Stimulated activated CD8-positive, alpha-beta memory T cell treated with anti-CD3 and anti-CD28 coated beads, Interleukin-12 subunit alpha, Interleukin-12 subunit beta, amount 100 ng/mL, for 24 hours (primary cell): ENCODE results near the gene OGDH.

Experiments
- DNase-seq: peaks from one replicate; pipeline ENCODE4 v3.0.0-alpha.2; 2020; ENCODE audit errors: extremely low read depth

The OGDH gene

DNA sequence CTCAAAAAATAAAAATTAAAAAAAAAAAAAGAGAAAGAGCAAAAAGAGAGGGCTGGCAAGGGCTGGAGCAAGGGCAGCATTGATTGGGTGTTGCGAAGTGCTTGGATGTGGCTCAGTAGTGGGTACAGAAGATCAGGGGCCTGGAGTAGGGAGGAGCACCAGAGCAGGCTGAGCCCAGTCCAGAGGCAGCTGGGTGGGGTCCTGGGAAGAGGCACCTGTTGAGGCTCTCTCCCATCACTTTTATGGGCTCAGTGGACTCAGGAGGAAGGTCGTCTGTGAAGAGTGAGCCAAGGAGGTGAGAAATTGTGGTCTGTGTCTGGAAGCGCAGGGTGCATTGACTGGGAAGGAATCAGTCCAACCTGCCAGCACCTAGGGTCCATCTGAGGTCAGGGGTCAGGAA, 130.5 kb downstream of the OGDH start:
- no peak for DNase-seq

DNA sequence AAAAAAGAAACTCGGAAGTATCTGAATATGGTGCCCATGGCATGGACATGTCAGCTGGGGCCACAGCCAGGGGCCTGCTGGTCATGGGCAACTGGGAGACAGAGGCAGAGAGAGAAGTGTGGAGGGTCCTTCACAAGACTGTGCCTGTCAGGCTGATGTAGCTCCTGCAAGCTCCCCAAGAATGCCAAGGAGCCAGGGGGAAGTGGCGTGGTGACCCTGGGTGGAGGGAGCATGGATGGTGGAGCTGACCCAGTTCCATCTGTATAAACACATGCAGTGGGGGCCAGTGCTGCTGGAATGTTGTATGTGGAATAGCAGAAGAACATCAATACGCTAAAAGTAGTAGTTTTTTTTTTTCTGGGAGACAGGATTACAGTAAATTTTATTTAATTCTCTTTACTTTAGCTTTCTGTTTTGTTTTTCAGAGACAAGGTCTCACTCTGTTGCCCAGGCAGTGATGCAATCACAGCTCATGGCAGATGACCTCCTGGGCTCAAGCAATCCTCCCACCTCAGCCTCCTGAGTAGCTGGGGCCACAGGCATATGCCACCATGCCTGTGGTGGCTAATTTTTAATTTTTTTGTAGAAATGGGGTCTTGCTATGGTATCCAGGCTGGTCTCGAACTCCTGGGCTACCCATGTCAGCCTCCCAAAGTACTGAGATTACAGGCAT, 131.8 kb downstream of the OGDH start:
- no peak for DNase-seq

DNA sequence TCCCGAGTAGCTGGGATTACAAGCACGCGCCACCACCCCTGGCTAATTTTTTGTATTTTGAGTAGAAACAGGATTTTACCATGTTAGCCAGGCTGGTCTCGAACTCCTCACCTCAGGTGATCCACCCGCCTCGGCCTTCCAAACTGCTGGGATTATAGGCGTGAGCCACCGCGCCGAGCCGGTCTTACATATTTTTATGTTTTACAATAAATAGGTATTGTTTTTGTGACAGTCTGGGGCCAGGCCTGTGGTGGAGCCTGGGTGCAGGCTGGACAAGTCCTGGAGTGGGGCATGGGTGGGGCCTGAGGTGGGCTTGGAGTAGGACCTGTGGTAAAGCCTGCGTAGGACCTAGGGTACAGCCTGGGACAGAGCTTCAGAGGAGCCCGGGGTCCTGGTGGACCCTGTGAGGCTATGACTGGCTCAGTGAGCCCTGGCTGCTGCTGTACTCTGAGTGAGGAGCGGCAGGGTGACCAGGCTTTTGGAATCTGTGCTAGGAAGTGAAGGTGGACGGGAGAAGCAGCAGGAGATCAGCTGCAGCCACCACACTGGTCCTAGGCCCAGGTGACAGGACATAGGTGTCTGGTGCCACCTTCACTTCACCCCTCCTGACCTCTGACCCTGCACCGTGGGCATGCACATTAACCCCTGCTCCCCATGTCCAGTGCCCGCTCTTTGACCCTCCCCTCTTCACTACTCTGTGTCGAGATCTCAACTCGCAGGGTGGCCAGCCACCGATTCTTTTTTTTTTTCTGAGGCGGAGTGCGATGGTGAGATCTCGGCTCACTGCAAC, 132.6 kb downstream of the OGDH start:
- no peak for DNase-seq

DNA sequence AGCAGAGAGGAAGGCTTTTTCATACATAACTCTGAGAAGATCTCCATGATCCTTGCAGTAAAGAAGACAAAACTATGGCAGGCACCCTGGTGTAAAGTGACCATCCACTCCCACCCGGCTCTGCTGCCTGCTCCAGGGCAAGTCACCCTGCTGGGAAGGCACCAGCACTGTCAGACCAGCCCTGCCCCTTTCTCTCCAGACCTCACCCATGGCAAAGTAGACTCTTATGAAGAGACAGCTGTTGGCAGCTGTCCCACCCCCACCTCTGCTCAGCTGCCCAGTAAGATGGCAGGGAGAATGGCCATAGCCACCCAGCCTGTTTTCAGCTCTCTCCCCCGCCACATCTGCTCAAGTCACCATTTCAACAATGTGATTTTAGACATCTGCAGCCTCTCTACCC, 133.6 kb downstream of the OGDH start:
- DNase-seq: no peak

DNA sequence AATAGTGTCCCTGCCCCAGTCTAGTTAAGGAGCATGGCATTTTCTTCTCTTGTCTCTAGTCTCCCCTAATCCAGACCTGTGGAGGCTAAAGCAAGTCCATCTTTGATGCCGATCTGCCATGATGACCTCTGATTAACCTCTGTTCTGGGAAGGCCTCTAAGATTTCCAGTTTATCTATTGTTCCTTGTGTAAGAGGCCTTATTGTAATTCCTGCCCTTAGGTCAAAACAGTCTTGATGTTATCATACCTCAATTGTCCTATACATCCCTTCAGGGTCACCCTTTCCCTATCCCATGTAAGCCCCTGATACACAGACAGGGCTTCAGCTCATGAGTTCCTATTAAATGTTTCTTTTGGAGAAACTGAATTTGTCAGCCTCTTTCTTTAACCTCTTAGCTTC, 137.3 kb downstream of the OGDH start:
- no peak for DNase-seq

DNA sequence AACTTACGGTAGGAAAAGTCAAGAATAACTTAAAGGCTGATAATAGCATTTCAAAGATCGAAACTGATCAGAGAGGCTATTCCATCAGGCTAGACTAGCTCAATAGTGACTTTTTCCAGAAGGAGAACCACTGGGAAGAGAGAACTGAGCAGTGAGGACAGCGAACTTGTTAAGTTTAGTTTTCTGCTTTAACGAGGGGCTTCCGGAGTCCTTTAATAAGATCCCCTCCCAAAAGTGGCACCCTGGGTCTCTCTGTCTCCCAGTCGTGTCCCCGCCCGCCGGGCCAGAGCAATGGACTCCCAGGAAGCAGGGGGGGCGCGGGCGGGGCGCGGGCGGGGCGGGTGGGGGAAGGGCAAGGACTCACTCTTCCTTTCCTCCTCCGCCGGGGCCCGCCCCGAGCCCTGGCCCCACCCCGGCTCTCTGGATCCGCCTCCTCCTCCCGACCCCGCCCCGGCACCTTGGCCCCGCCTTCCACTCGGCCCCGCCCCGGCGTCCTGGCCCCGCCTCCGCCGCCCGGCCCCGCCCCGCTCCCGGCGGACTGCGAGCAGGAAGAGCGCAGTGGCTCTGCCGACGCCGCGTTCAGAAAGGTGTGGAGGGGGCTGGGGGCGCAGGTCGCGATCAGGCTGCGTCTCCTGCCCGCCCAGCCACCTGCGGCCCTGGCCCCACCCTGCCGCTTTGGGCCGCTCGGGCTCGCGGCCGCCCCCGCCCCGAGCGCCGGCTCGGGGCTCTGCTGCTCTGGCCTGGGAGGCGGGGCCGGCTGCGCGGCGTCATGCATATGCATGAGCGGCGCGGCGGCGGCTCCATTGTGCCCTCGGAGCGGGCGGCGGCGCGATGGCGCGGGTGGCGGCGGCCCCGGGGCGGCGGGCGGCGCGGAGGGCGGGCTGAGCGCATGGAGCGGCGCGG, 141.9 kb downstream of the OGDH start, which contains the start of gene ZMIZ2:
ZMIZ2 (plus strand) TSS at position 803 of the 903 bp plus-strand sequence. CDS start 7,403 bp downstream, outside the sequence.
- DNase-seq: peak; percentile 72

DNA sequence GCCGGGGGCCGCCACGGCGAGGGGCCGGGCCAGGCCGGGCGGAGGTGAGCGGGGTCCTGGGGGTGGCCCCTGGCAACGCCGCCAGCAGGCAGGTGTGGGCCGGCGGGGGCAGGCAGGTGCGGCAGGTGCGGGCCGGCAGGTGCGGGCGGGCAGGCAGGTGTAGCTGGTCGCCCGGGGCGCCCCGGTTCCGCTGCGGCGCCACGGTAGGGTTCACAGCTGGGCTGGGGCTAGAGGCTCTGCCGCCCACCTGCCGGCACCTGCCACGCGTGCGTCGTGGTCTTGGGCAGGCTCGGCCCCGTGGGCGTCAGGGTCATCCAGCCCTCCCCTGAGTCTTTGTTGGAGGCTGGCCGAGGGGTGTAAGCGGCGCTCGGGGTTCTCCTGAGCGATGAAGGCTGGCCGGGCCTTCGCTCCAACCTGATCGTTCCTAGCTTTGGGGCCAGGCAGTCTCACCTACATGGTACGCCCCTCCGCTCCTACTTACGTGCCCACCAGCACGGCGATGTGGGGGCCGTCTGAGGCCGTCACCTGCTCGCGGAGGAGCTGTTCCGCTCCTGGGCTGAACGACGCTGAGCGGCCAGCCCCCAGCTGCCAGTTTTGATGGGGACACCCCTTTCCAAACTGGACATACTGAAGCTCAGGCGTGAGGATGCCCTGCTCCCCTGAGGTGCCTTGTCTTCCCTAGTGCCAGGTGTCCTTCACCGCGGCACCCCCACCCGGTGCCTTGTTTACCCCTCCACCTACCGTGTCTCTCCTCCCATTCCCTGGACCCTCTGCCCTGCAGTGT, 142.7 kb downstream of the OGDH start:
- DNase-seq: no peak

DNA sequence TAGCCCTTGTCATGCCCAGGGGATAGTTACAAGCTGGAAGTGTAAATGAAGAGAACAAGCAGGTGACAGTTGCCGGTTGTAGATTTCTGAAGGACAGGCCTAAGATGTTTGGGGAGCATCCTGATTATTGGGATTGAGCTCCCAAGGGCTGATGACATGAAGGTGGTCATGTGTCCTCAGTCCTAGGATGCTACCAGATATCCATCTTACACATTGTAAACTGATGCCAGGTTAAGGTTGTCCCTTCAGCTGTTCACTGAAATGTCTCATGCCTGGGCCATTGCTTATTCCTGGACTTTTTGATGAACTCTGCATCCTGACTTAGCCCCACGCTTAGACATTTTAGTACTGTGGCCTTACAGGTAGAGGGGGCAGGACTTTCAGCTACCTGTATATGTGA, 143.6 kb downstream of the OGDH start:
- DNase-seq: no peak

DNA sequence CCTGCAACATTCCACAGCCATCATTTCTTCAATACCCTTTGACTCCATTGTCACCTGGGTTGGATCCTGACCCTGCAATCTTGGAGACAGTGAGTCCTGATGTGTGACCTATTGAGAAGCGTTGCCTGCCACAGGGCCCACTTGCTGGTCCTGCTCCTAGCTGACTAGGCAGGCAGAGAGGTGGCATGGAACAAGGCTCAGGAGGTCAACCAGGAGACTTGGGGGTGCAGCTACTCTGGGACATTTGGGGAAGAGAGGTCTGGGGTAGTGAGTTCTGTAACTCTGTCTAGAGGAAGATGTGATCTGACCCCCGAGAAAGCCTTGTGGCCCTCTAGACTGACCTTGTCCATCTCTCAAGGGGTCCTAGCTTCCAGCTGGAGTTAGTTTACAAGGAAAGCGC, 144.0 kb downstream of the OGDH start:
- no peak for DNase-seq

DNA sequence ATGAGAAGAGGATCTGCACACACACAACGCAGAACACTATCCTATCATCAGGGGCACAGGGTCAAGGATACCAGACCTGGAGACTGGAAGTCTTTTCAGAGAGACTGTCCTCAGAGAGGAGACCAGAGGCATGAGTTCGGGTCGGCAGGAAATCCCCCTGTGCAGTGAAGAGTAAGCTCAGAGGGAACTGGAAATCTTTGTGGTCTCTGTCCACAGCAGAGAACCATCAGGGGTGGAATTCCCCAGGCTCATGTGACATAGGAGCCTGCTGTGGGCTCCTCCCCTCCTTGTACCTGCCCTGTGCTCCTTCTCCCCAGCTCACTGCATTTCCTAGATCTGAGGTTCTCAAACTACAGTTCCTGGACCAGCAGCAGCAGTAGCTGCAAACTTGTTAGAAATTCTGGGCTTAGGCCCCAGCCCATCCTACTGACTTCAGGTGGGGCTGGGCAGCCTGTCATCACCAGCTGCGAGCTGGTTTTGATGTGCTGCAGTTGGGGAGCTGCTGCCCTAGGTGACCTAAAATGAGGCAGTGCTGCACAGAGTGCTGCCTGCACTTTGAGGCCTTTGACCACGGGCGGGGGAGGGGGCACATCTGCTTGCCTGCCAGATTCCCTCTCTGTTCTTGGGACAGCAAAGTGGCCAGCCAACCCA, 144.6 kb downstream of the OGDH start:
- DNase-seq: peak; percentile 23

DNA sequence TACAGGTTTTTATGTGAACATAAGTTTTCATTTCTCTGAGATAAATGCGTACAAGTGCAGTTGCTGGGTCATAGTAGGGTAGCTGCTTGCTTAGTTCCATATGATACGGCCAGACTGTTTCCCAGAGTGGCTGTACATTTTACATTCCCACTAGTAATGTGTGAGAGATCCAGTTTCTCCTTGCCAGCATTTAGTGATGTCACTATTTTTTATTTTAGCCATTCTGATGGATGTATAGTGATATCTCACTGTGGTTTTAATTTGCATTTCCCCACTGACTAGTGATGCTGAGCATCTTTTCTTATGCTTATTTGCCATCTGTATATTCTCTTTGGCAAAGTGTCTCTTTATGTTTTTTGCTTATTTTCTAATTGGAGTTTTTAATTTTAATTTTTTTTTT, 146.4 kb downstream of the OGDH start:
- DNase-seq: no peak

DNA sequence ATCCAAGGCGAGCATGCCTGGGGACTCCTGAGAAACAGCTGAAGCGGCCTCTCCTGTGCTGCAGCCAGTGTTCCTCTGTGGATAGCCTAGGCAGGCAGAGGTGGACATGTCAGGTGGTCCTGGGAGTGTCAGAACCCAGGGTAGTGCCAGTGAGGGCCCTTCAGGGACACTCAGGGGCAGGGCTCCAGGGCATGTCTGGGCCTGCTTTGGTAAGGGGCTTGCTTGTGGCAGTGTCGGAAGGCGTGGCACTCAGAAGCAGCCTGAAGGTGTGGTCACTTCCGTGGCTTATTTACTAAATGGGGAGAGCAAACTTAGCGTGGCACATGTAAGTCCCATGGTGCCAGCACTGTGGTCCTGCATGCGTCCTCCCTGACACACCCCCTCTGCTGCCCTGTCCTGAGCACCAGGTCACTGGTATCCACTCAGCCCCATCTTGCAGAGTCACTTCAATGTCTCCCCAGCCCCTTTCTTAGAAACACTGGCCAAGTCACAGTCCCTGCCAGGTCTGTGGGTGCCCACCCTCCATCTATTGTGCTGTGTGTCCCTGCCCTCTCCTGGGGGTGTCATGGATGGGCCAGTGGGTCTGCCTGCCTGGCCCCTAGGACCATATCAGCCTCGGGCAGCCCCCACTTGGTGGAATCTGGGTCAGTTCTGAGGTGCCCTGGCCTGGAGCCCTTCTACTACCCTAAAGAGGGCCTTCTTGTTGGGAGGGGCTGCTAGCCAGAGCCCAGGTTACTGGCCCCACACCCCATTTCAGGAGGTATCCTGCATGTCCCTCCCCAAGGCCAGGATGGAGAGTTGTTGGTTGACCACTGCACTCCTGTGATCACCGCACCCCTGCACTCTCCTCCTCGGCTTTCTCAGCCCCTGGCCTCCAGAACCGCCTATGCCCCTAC, 148.6 kb downstream of the OGDH start:
- no peak for DNase-seq

DNA sequence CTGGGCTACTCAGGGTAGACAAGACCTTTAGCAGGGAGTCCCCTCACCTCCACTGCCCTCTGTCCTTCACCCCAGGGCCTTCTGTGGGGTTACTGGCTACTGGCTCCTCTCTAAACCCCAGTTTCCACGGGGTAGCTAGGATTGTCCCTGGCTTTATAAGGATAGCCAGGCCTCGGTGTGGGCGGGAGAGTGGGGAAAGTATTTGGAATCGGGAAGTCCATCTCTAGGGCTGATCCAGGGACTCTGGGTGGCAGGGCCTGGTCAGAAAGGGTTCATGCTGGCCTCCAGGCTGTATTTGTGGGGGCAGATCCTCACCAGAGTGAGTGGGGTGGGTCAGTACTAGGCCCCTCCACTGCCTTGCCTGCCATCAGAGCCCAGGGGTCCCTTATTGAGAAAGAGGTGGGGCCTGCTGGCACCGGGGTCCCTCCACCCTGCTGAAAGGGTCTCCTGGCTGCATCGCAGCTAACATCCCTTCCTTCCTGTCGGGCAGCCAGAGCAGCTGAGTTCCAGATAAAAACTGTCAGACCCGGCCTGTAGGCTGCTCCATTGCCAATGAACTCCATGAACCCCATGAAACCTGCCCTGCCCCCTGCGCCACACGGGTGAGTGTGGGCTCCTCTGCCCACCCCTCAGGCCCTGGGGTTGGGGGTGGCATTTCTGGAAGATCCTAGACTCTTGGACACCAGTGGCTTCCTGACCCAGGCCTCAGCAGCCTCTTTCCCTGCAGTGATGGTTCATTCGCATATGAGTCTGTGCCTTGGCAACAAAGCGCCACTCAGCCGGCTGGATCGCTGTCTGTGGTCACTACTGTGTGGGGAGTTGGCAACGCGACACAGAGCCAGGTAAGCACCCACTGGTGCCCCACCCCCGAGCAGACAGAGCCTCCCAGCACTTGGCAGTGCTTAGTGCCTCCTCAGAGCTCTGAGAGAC, 149.5 kb downstream of the OGDH start:
- no peak for DNase-seq

DNA sequence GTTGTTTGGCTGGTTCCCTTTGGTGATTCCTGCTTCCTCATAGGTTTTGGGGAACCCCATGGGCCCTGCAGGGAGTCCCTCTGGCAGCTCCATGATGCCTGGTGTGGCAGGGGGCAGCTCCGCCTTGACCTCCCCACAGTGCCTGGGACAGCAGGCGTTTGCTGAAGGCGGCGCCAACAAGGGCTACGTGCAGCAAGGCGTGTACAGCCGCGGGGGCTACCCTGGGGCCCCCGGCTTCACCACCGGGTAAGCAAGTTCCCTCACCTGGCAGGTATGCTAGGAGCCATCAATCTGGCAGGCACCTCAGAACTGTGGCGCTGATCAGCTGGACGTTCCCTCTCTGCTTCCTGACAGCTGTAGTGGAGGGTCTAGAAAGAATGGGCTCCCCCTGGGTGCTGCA, 150.5 kb downstream of the OGDH start:
- no peak for DNase-seq

DNA sequence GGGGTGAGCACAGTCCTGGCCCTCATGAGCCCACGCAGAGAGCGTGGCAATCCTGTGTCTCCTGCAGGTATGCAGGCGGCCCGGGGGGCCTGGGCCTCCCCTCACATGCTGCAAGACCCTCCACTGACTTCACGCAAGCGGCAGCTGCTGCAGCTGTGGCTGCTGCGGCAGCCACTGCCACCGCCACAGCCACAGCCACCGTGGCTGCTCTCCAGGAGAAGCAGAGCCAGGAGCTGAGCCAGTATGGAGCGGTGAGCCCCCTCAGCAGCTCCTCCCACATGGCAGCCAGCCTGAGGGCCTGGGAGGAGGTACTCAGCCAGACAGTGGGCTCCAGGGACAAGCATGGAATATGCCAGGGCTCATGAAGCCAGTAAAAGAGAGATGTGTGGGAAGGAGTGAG, 150.9 kb downstream of the OGDH start:
- DNase-seq: no peak

DNA sequence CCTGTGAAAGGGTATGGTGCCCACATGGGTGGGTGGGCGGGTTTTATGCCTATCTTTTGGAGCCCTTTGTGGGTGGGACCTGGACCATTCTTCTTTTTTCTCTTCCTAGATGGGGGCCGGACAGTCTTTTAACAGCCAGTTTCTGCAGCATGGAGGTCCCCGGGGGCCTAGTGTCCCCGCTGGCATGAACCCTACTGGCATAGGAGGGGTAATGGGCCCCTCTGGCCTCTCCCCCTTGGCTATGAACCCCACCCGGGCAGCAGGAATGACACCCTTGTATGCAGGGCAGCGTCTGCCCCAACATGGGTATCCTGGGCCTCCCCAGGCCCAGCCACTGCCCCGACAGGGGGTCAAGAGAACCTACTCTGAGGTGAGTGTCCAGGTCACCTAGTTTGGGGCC, 151.3 kb downstream of the OGDH start:
- no peak for DNase-seq
